Stomach (tissue), 9 donors: ENCODE measurements around the gene ATP8B2. TPM values are rescaled to one million over a fixed set of nuclear protein-coding genes. Genes with fewer than 3 reads are reported as not detected.

Source experiments
- DNase-seq, 2 donors: peaks; one replicate each; pipeline versions ENCODE4 v3.0.0 to v3.0.0-alpha.2; 2013 to 2019
- H3K27ac ChIP-seq, 5 donors: fragments of 200-600 bp in 4 of 5; sonication (generic) in 4 of 5; one replicate each; pipeline ENCODE4 v1.5.1; 2013 to 2019; ENCODE audit warnings: mild to moderate bottlenecking in 1 of 5, moderate library complexity in 1 of 5
- H3K27me3 ChIP-seq, 3 donors: fragments of 200-600 bp; sonication (generic); one replicate each; pipeline ENCODE4 v1.5.1; 2017 to 2019; ENCODE audit warnings: mixed run types in 1 of 3
- H3K36me3 ChIP-seq, 4 donors: fragments of 200-600 bp; sonication (generic); 1 replicate in 3 of 4; 2 replicates in 1 of 4; pipeline ENCODE4 v1.5.1; 2016 to 2019
- H3K4me1 ChIP-seq, 4 donors: fragments of 200-600 bp; sonication (generic); one replicate each; pipeline ENCODE4 v1.5.1; 2016 to 2019
- H3K4me3 ChIP-seq, 4 donors: fragments of 200-600 bp; sonication (generic) in 3 of 4; one replicate each; pipeline ENCODE4 v1.5.1; 2016 to 2019; ENCODE audit warnings: mild to moderate bottlenecking in 1 of 4
- H3K9me3 ChIP-seq, 4 donors: fragments of 200-600 bp; sonication (generic); one replicate each; pipeline ENCODE4 v1.5.1; 2016 to 2019
- EP300 ChIP-seq: sonication (generic); formaldehyde crosslinking; IDR thresholded peaks from one replicate; pipeline ENCODE4 v1.6.1; 2017; ENCODE audit warnings: antibody characterized with exemption
- POLR2A ChIP-seq, 4 donors: fragments of 450-650 bp; IDR thresholded peaks; one replicate each; pipeline ENCODE4 v1.6.1; 2016; ENCODE audit warnings: antibody characterized with exemption in 4 of 4, control low read depth in 2 of 4, mild to moderate bottlenecking in 1 of 4, moderate library complexity in 1 of 4
- POLR2AphosphoS5 ChIP-seq, 3 donors: sonication (generic); formaldehyde crosslinking; IDR thresholded peaks; one replicate each; pipeline ENCODE4 v1.6.1; 2016; ENCODE audit warnings: antibody characterized with exemption in 3 of 3
- WGBS, 5 donors: extraction: QIAGEN DNeasy Blood & Tissue Kit in 3 of 5; methylation state at CpG; one replicate each; pipeline versions ENCODE4 v1.1.5 to v1.1.7; 2013 to 2018; 5-methylcytosine and 5-hydroxymethylcytosine counted together
- intact Hi-C: fragments of 100-400 bp; cut with DNase I; formaldehyde crosslinking; loops from one replicate; pipeline ENCODE4 v1.15.1; 2023; ENCODE audit warnings: low total_unique reads
- polyA plus RNA-seq, 3 donors: library from polyadenylated mRNA; stranded (reverse); fragments of 200-250 nt; gene quantifications; one replicate each; pipeline ENCODE4 v1.2.3, GENCODE V29; 2013
- total RNA-seq, 5 donors: library from RNA; depleted of rRNA; stranded (reverse); fragments of >200 nt; gene quantifications; one replicate each; pipeline versions ENCODE4 v1.1.0 to v1.2.3, GENCODE V29; 2014 to 2016
- TF ChIP-seq, protein P1 (sequence below), 7 experiments: fragments of 450-650 bp in 4 of 7; fragments of 200-600 bp in 3 of 7; sonication (generic) in 3 of 7; IDR thresholded peaks; one replicate each; pipeline ENCODE4 v1.5.1; 2016 to 2019; ENCODE audit warnings: antibody characterized with exemption in 7 of 7, control low read depth in 2 of 7, mild to moderate bottlenecking in 1 of 7
- donor health status: healthy with polysubstance abuse.
- donor health status: Bipolar disorder and iron deficiency.
- donor health status: healthy.

Gene ATP8B2
- total and polyA plus RNA-seq, 8 donors = 5.4 to 64.2 (median 40.0) TPM

DNA sequence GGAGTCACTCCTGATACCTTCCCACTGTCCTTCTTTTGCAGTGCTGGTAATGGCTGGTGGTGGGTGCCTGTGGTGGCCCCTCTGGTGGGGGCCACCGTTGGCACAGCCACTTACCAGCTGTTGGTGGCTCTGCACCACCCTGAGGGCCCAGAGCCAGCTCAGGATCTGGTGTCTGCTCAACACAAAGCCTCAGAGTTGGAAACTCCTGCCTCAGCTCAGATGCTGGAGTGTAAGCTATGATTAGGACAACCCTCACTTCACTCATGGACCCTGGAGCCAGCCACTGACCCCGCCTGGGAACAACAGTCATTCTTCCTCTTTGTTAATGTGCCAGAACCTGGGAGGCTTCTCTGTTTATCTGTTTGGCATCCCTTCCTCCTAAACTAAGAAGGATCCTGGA is 1.1 kb upstream of the ATP8B2 start:
- no peak for DNase-seq
- TF ChIP-seq, protein P1, sequence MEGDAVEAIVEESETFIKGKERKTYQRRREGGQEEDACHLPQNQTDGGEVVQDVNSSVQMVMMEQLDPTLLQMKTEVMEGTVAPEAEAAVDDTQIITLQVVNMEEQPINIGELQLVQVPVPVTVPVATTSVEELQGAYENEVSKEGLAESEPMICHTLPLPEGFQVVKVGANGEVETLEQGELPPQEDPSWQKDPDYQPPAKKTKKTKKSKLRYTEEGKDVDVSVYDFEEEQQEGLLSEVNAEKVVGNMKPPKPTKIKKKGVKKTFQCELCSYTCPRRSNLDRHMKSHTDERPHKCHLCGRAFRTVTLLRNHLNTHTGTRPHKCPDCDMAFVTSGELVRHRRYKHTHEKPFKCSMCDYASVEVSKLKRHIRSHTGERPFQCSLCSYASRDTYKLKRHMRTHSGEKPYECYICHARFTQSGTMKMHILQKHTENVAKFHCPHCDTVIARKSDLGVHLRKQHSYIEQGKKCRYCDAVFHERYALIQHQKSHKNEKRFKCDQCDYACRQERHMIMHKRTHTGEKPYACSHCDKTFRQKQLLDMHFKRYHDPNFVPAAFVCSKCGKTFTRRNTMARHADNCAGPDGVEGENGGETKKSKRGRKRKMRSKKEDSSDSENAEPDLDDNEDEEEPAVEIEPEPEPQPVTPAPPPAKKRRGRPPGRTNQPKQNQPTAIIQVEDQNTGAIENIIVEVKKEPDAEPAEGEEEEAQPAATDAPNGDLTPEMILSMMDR (IDR thresholded peaks at IDR 0.05) = no peak
- TF ChIP-seq POLR2A (IDR thresholded peaks at IDR 0.05) = no peak
- TF ChIP-seq POLR2AphosphoS5 (IDR thresholded peaks at IDR 0.05) = no peak
- TF ChIP-seq EP300 = no peak
- intact Hi-C loops = no loop called here
- H3K36me3 ChIP-seq = no peaks in the 10 kb centered on the region
- peak overlapping the region in 3 of 4 donors; percentile 63 to 83 (median 64) for H3K4me3 ChIP-seq
- peaks cover 39 to 53% (median 48%) of the 10 kb centered on the region in 4 donors for H3K4me1 ChIP-seq
- H3K9me3 ChIP-seq = no peaks in the 10 kb centered on the region
- H3K27ac ChIP-seq = peak overlapping the region in 4 of 5 donors; percentile 89 to 98 (median 90)
- WGBS, 5 donors = 62 to 75% (median 67%) methylated on average over 1 to 2 of the region's 2 CpGs
- H3K27me3 ChIP-seq = peaks cover 0 to 31% (median 13%) of the 10 kb centered on the region in 3 donors

DNA sequence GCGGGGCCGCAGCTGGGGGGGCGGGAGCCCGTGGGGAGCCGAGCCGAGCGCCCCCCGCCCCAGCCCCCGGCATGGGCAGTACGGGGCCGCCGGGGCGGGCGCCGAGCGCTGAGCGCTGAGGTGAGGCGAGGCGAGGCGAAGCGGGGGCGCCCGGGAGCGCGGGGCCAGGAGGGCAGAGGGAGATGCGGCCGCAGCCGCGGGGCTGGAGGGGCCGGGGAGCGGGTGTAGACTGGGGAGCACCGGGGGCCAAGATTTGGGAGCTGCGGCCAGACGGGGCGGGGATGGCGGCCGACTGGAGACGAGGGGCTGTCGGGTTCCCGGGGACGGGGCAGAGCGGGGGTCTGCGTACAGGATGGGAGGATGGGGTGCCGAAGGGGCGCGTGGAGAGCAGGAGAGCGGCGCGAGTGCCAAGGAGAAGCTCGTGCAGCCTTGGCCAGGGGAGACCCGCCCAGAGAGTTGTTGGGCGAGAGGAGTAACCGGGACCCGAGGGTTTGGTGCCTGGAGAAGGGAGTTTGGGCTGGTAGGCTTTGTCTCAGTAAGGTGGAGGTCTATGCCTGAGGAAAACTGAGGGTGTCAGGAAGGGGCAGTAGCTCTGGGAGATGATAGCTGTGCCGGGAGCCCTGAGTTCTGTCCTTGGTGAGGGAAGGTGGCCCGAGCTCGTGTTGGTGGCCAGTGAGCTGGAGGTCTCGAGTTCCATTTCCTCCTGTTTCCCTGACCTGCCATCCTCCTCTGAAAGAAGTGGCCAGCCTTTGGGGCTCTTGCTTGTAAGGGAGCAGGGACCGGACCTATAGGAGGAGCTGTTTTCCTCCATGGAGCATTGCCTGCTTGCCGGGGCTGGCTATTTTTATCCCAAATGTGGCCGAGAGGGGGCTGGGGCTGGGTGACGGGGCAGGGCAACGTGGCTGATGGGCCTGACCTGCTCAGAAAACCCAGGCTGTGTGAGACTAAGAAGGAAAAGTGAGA is 539 bp downstream of the ATP8B2 start:
- 1 to 3% (median 2%) methylated on average over 34 to 63 of the region's 63 CpGs for WGBS, 5 donors
- intact Hi-C loops = no loop called here
- TF ChIP-seq, protein P1 (IDR thresholded peaks at IDR 0.05) = peak in 5 of 7 experiments; percentile 11 to 55 (median 31)
- TF ChIP-seq POLR2AphosphoS5 (IDR thresholded peaks at IDR 0.05) (peak in 1 of 3 donors; percentile 9), EP300 (no peak), POLR2A (IDR thresholded peaks at IDR 0.05) (no peak)
- DNase-seq = peak; percentile 36 to 85
- Histone ChIP-seq H3K9me3 (no peaks in the 10 kb centered on the region), H3K36me3 (peaks cover 2 to 12% (median 4%) of the 10 kb centered on the region in 4 donors), H3K4me3 (peak overlapping the region; percentile 63 to 83 (median 72)), H3K27ac (peak overlapping the region; percentile 69 to 98 (median 90)), H3K4me1 (peaks cover 44 to 68% (median 59%) of the 10 kb centered on the region in 4 donors), H3K27me3 (peaks cover 0 to 31% (median 13%) of the 10 kb centered on the region in 3 donors)

DNA sequence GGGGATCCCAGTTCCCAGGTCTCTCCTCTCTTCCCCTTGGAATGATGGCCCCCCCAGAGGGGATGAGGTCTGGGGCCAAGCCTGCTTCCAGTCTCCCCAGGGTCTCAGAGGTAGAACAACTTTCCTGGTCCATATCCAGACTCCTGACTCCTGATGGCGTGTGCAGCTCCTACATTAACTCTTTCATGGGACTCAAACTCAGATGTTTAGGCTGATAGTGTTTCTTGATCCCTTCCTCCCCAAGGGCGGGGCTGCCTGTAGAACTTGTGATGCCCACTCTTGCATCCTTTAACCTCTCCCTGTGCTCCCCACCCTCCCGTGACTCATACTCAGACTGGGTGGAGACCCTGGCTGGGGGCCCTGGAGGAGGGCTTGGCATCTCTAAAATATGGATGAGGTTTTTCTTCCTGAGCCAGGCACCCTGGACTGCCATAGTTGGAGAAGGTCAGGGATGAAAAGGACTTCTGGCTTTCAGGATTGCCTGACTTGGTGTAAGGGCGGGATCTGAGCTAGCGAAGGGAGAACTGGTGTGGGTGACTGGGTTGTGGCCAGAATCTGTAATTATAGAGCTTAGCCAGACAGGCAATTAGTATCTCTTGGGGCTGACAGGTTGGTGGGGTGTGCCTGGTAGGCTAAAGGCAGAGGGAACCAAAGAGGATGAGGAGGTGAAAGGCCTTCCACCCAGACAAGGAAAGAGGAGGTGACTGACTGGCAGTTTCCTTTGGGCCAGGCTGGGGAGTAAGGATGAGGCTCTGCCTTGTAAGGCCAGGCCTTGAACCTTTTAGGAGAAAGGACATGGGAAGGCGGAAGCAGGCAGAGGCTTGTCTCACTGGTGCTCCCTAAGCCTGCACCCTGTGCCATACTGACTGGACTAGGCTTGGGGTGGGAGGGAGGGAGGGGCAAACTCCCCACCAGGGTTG is 1.5 kb downstream of the ATP8B2 start:
- Histone ChIP-seq H3K27me3 (peaks cover 0 to 31% (median 13%) of the 10 kb centered on the region in 3 donors), H3K4me3 (peak overlapping the region; percentile 63 to 83 (median 72)), H3K9me3 (no peaks in the 10 kb centered on the region), H3K27ac (peak overlapping the region; percentile 69 to 98 (median 90)), H3K4me1 (peaks cover 44 to 69% (median 58%) of the 10 kb centered on the region in 4 donors), H3K36me3 (peaks cover 11 to 21% (median 14%) of the 10 kb centered on the region in 4 donors)
- intact Hi-C loops = no loop called here
- peak in 1 of 2 donors; percentile 39 for DNase-seq
- 43 to 63% (median 56%) methylated on average over 6 of the region's 6 CpGs for WGBS, 5 donors
- TF ChIP-seq POLR2AphosphoS5 (IDR thresholded peaks at IDR 0.05) (no peak), POLR2A (IDR thresholded peaks at IDR 0.05) (no peak), EP300 (no peak)
- TF ChIP-seq, protein P1 (IDR thresholded peaks at IDR 0.05) = no peak
